Ascending aorta (tissue), 2 donors: ENCODE results near the gene FNDC10. TPM values are rescaled to one million over a fixed set of nuclear protein-coding genes. Genes with fewer than 3 reads are reported as not detected.

Experiments
- DNase-seq, 2 donors: peaks; one replicate each; pipeline ENCODE4 v3.0.0-alpha.2; 2019; ENCODE audit warnings: low spot score in 2 of 2
- H3K27ac ChIP-seq, 2 donors: fragments of 200-600 bp; sonication (generic); one replicate each; pipeline ENCODE4 v1.5.1; 2016 to 2017; ENCODE audit warnings: mild to moderate bottlenecking in 1 of 2
- H3K27me3 ChIP-seq: fragments of 200-600 bp; sonication (generic); one replicate; pipeline ENCODE4 v1.5.1; 2017
- H3K36me3 ChIP-seq, 2 donors: fragments of 200-600 bp; sonication (generic); one replicate each; pipeline ENCODE4 v1.5.1; 2016
- H3K4me1 ChIP-seq, 2 donors: fragments of 200-600 bp; sonication (generic); one replicate each; pipeline ENCODE4 v1.5.1; 2016 to 2017; ENCODE audit warnings: mild to moderate bottlenecking in 1 of 2
- H3K4me3 ChIP-seq, 2 donors: fragments of 200-600 bp; sonication (generic); one replicate each; pipeline ENCODE4 v1.5.1; 2016 to 2017; ENCODE audit warnings: mild to moderate bottlenecking in 1 of 2
- H3K9me3 ChIP-seq, 2 donors: fragments of 200-600 bp; sonication (generic); one replicate each; pipeline ENCODE4 v1.5.1; 2016
- intact Hi-C: fragments of 100-400 bp; cut with DNase I; formaldehyde crosslinking; loops from one replicate; pipeline ENCODE4 v1.15.1; 2023
- total RNA-seq: library from RNA; depleted of rRNA; stranded (reverse); fragments of >200 nt; gene quantifications from one replicate; pipeline ENCODE4 v1.1.0, GENCODE V29; 2016
- TF ChIP-seq, protein P1 (sequence below), 3 experiments: fragments of 200-600 bp in 2 of 3; fragments of 450-650 bp in 1 of 3; sonication (generic) in 2 of 3; IDR thresholded peaks; one replicate each; pipeline ENCODE4 v1.5.1; 2016 to 2019; ENCODE audit warnings: antibody characterized with exemption in 3 of 3, mild to moderate bottlenecking in 1 of 3, moderate library complexity in 1 of 3

FNDC10 gene
- total RNA-seq, 1 donor from 2014 or later, result 1.8 TPM

DNA sequence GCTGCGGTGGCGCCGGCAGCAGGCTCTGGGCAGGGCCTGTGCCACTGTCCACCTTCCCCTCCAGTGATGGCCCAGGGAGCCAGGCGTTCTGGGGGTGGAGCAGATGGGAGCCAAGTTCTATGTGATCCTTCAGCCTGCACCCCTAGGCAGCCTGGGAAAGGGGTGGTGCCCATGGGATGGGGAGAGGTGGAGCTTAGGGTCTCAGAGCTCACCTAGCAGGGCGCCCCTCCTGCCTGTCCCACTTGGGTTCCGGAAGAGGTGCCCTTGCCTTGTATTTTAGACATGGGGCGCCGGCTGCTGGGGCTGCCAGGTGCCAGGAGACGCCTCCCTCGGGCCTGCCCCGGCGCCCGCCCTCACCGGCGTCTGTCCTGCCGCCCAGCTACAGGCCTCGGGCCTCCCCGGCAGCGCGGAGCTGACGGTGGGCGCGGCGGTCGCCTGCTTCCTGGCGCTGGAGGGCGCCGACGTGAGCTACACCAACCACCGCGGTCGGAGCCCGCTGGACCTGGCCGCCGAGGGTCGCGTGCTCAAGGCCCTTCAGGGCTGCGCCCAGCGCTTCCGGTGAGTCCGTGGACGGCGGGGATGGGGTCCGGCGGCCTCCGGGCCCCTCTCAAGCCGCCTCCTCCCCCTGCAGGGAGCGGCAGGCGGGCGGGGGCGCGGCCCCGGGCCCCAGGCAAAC is 29.0 kb upstream of the FNDC10 start:
- Histone ChIP-seq H3K27ac (no peak overlapping the region), H3K27me3 (no peaks in the 10 kb centered on the region), H3K4me1 (peaks cover 0 to 3% of the 10 kb centered on the region in 2 donors), H3K4me3 (peak overlapping the region in 1 of 2 donors; percentile 13), H3K36me3 (peaks cover 6 to 29% of the 10 kb centered on the region in 2 donors), H3K9me3 (no peaks in the 10 kb centered on the region)
- DNase-seq, result no peak
- intact Hi-C loops, result no loop called here
- TF ChIP-seq, protein P1, sequence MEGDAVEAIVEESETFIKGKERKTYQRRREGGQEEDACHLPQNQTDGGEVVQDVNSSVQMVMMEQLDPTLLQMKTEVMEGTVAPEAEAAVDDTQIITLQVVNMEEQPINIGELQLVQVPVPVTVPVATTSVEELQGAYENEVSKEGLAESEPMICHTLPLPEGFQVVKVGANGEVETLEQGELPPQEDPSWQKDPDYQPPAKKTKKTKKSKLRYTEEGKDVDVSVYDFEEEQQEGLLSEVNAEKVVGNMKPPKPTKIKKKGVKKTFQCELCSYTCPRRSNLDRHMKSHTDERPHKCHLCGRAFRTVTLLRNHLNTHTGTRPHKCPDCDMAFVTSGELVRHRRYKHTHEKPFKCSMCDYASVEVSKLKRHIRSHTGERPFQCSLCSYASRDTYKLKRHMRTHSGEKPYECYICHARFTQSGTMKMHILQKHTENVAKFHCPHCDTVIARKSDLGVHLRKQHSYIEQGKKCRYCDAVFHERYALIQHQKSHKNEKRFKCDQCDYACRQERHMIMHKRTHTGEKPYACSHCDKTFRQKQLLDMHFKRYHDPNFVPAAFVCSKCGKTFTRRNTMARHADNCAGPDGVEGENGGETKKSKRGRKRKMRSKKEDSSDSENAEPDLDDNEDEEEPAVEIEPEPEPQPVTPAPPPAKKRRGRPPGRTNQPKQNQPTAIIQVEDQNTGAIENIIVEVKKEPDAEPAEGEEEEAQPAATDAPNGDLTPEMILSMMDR (IDR thresholded peaks at IDR 0.05), result no peak

GRCh38 chr1:1627829-1628753 is 28.2 kb upstream of the FNDC10 start:
- Histone ChIP-seq H3K9me3 (no peaks in the 10 kb centered on the region), H3K27me3 (no peaks in the 10 kb centered on the region), H3K36me3 (peaks cover 6 to 31% of the 10 kb centered on the region in 2 donors), H3K27ac (no peak overlapping the region), H3K4me3 (no peak overlapping the region), H3K4me1 (peaks cover 0 to 3% of the 10 kb centered on the region in 2 donors)
- no peak for DNase-seq
- intact Hi-C loops, result no loop called here
- TF ChIP-seq, protein P1 (IDR thresholded peaks at IDR 0.05), result no peak

GRCh38 chr1:1627261-1627828 is 27.4 kb upstream of the FNDC10 start:
- H3K9me3 ChIP-seq, result no peaks in the 10 kb centered on the region
- H3K27me3 ChIP-seq, result no peaks in the 10 kb centered on the region
- peaks cover 0 to 3% of the 10 kb centered on the region in 2 donors for H3K4me1 ChIP-seq
- TF ChIP-seq, protein P1 (IDR thresholded peaks at IDR 0.05), result no peak
- no peak overlapping the region for H3K27ac ChIP-seq
- H3K36me3 ChIP-seq, result peaks cover 6 to 31% of the 10 kb centered on the region in 2 donors
- intact Hi-C loops, result no loop called here
- H3K4me3 ChIP-seq, result no peak overlapping the region
- no peak for DNase-seq

DNA sequence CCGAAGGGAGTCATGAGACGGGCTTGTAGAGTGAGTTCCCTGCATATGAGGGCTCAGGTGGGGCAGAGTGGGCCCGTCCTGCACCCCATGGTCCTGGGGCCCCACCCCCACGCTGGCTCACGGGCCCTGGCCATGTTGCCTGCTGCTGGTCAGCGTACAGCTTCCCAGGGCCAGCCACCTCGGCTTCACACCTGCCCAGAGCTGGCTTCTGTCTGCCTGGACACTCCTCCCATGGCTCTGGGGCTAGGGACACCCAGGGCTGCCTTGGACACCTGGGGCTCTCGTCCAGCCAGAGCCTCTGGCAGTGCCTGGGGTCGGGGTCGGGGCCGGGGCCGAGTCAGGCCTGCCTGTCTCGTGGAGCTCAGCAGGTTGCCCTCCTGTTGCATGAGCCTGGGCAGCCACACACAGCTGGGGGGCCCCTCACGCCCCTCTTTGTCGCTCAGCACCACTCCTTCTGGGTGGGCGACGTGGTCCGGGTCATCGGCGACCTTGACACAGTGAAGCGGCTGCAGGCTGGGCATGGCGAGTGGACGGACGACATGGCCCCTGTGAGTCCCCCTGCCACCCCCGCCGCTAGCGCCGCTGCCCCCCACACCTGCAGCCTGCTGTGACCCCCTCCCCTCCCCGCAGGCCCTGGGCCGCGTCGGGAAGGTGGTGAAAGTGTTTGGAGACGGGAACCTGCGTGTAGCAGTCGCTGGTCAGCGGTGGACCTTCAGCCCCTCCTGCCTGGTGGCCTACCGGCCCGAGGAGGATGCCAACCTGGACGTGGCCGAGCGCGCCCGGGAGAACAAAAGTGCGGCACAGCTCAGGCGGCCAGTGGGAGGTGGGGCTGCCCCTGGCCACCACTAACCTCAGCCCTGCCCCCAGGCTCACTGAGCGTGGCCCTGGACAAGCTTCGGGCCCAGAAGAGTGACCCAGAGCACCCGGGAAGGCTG is 26.5 kb upstream of the FNDC10 start:
- Histone ChIP-seq H3K36me3 (peaks cover 6 to 31% of the 10 kb centered on the region in 2 donors), H3K4me3 (no peak overlapping the region), H3K27me3 (no peaks in the 10 kb centered on the region), H3K9me3 (no peaks in the 10 kb centered on the region), H3K4me1 (no peaks in the 10 kb centered on the region), H3K27ac (no peak overlapping the region)
- intact Hi-C loops, result no loop called here
- TF ChIP-seq, protein P1 (IDR thresholded peaks at IDR 0.05), result no peak
- DNase-seq, result no peak

DNA sequence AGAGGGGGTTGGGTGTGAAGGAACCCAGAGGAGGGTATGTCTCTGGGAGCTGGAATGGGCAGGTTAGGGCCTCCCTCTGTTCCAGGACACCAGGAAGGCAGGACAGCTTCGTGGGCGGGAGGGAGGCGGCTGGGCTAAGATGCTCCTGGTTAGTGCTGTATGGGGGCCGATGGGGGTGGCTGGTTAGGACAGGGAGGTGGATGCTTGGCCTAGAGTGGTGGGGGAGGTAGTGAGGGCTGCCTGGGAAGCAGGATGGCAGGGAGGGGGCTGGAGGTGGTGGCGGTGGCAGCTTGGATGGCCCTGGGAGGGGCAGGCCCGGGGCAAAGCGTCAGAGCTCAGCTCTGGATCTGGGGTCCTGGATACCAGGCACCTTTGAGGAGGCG is 25.9 kb upstream of the FNDC10 start:
- H3K27me3 ChIP-seq, result no peaks in the 10 kb centered on the region
- intact Hi-C loops, result no loop called here
- TF ChIP-seq, protein P1 (IDR thresholded peaks at IDR 0.05), result no peak
- no peaks in the 10 kb centered on the region for H3K9me3 ChIP-seq
- H3K4me1 ChIP-seq, result no peaks in the 10 kb centered on the region
- DNase-seq, result no peak
- H3K27ac ChIP-seq, result no peak overlapping the region
- peaks cover 6 to 31% of the 10 kb centered on the region in 2 donors for H3K36me3 ChIP-seq
- no peak overlapping the region for H3K4me3 ChIP-seq
